ENCODE data around the gene CHRM2. TPM values are rescaled to one million over a fixed set of nuclear protein-coding genes. Genes with fewer than 3 reads are reported as not detected.

CHRM2 gene
- total RNA-seq, 1 experiment from 2014 or later, result 0.17 TPM

DNA sequence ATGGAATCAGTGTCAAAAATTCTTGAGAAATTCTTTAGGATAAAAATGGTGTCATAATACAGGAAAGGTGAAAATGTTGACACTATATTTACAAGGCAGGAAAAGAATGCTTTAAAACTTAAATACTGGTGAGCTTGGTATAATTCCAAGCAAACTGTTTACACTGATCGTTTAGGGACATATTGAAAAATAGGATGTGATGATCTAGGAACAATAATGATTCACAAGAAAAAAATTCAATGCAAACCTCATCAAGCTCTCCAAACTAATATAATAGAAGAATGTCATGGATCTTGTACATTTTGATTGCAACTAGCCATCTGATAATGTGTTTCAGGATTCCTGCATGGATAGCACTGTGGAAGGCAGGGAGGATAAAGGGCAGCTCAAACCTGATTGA is 98.4 kb downstream of the CHRM2 start:
- no peak overlapping the region for H3K4me2 ChIP-seq
- BruUV-seq (replicated peaks), result no TSS peak
- no peaks in the 10 kb centered on the region for H3K9me2 ChIP-seq (ENCODE audit: insufficient read depth)
- DNase-seq, result no peak
- ChIA-PET CTCF (no interaction called here), POLR2A (ENCODE audit: unreplicated experiment) (no interaction called here)
- H4K20me1 ChIP-seq (ENCODE audit: insufficient read depth), result no peaks in the 10 kb centered on the region
- TF ChIP-seq, protein P1, sequence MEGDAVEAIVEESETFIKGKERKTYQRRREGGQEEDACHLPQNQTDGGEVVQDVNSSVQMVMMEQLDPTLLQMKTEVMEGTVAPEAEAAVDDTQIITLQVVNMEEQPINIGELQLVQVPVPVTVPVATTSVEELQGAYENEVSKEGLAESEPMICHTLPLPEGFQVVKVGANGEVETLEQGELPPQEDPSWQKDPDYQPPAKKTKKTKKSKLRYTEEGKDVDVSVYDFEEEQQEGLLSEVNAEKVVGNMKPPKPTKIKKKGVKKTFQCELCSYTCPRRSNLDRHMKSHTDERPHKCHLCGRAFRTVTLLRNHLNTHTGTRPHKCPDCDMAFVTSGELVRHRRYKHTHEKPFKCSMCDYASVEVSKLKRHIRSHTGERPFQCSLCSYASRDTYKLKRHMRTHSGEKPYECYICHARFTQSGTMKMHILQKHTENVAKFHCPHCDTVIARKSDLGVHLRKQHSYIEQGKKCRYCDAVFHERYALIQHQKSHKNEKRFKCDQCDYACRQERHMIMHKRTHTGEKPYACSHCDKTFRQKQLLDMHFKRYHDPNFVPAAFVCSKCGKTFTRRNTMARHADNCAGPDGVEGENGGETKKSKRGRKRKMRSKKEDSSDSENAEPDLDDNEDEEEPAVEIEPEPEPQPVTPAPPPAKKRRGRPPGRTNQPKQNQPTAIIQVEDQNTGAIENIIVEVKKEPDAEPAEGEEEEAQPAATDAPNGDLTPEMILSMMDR (conservative IDR thresholded peaks at IDR 0.05), result no peak
- TF ChIP-seq EZH2 (IDR thresholded peaks at IDR 0.05; ENCODE audit: low read depth), result no peak
- H3K36me3 ChIP-seq (ENCODE audit: low read depth), result no peaks in the 10 kb centered on the region
- no peak overlapping the region for H2AFZ ChIP-seq
- H3K79me2 ChIP-seq (ENCODE audit: low read depth), result no peaks in the 10 kb centered on the region
- intact Hi-C loops (cut with micrococcal nuclease; ENCODE audit: unreplicated experiment), result no loop called here
- no peaks in the 10 kb centered on the region for H3K4me1 ChIP-seq (replicated peaks; ENCODE audit: insufficient read depth)
- H3K27ac ChIP-seq, result no peak overlapping the region
- no peak overlapping the region for H3K4me3 ChIP-seq
- H3K27me3 ChIP-seq (ENCODE audit: insufficient read depth, low read depth), result no peaks in the 10 kb centered on the region
- no peaks in the 10 kb centered on the region for H3K9me3 ChIP-seq (ENCODE audit: insufficient read depth, low read depth)
- H3F3A ChIP-seq (ENCODE audit: insufficient read depth, low read depth), result no peaks in the 10 kb centered on the region

DNA sequence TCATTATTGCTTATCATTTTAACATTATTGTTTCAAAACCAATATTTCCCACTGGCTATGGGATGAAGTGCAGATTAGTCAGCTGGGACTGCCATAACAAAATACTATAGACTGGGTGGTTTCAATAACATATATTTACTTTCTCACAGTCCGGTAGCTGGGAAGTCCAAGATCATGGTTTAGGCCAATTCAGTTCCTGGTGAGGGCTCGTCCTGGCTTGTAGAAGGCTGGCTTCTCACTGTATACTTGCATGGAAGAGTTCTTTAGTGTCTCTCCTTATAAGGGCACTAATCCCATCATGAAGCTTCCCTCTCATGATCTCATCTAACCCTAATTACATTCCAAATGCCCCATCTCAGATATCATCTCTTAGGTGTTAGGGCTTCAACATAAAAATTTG is 101.3 kb downstream of the CHRM2 start:
- POLR2A ChIA-PET (ENCODE audit: unreplicated experiment), result no interaction called here
- CTCF ChIA-PET, result no interaction called here
- H4K20me1 ChIP-seq (ENCODE audit: insufficient read depth), result no peaks in the 10 kb centered on the region
- no peaks in the 10 kb centered on the region for H3K9me3 ChIP-seq (ENCODE audit: insufficient read depth, low read depth)
- H3K36me3 ChIP-seq (ENCODE audit: low read depth), result no peaks in the 10 kb centered on the region
- H3K4me2 ChIP-seq, result no peak overlapping the region
- H3K79me2 ChIP-seq (ENCODE audit: low read depth), result no peaks in the 10 kb centered on the region
- no peak overlapping the region for H2AFZ ChIP-seq
- H3K9me2 ChIP-seq (ENCODE audit: insufficient read depth), result no peaks in the 10 kb centered on the region
- no peak overlapping the region for H3K27ac ChIP-seq
- intact Hi-C loops (cut with micrococcal nuclease; ENCODE audit: unreplicated experiment), result no loop called here
- H3K4me1 ChIP-seq (replicated peaks; ENCODE audit: insufficient read depth), result no peaks in the 10 kb centered on the region
- no peak for TF ChIP-seq EZH2 (IDR thresholded peaks at IDR 0.05; ENCODE audit: low read depth)
- TF ChIP-seq, protein P1 (conservative IDR thresholded peaks at IDR 0.05), result no peak
- DNase-seq, result no peak
- no peak overlapping the region for H3K4me3 ChIP-seq
- no peaks in the 10 kb centered on the region for H3K27me3 ChIP-seq (ENCODE audit: insufficient read depth, low read depth)
- no peaks in the 10 kb centered on the region for H3F3A ChIP-seq (ENCODE audit: insufficient read depth, low read depth)
- no TSS peak for BruUV-seq (replicated peaks)

DNA sequence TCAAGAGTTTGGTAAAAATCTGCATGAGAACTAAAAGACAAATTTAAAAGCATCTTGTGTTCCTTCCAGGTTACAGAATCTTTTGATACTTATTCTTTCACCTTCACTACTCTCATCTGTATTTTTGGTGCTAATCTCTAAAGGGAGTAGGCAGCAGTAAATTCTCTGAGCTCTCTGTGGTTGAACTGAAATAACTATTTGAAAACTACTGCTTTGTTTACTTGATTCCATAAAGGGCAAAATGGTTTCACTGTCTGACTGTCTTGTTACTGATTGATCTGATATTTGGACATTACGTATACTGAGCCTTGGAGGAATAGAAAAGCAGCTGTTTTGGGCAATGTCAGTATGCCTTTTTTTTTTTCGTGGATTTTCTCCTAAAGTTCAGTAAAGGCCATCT is 103.3 kb downstream of the CHRM2 start:
- intact Hi-C loops (cut with micrococcal nuclease; ENCODE audit: unreplicated experiment), result no loop called here
- Histone ChIP-seq H3K4me1 (replicated peaks; ENCODE audit: insufficient read depth) (no peaks in the 10 kb centered on the region), H2AFZ (no peak overlapping the region), H3F3A (ENCODE audit: insufficient read depth, low read depth) (no peaks in the 10 kb centered on the region), H3K36me3 (ENCODE audit: low read depth) (no peaks in the 10 kb centered on the region), H3K79me2 (ENCODE audit: low read depth) (no peaks in the 10 kb centered on the region), H3K27me3 (ENCODE audit: insufficient read depth, low read depth) (no peaks in the 10 kb centered on the region), H3K4me3 (no peak overlapping the region), H3K9me2 (ENCODE audit: insufficient read depth) (no peaks in the 10 kb centered on the region), H3K9me3 (ENCODE audit: insufficient read depth, low read depth) (no peaks in the 10 kb centered on the region), H3K27ac (no peak overlapping the region), H4K20me1 (ENCODE audit: insufficient read depth) (no peaks in the 10 kb centered on the region), H3K4me2 (no peak overlapping the region)
- DNase-seq, result no peak
- TF ChIP-seq EZH2 (IDR thresholded peaks at IDR 0.05; ENCODE audit: low read depth), result no peak
- TF ChIP-seq, protein P1 (conservative IDR thresholded peaks at IDR 0.05), result no peak
- BruUV-seq (replicated peaks), result no TSS peak
- ChIA-PET POLR2A (ENCODE audit: unreplicated experiment) (no interaction called here), CTCF (no interaction called here)

Data from PC-9 (cell line).